ENCODE data around the gene PLEKHB1.

DNA sequence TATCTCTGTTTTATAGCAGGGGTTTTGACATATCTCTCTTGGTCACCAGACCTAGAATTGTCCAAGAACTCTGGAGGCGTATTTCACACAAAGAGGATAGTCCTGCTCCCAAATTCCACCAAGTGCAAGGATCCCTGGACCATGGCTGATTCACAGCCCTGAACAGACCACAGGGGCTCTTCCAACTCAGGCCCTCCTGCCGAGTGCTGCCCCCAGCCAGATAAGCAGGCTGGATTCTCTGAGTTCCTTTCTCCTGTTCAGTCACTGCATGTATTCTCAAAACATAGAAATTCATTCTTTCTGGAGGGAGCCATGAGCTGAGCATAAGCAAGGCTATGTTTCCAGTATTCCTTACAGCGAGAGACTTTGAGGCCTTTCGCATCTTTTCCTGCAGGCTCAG is 13.4 kb upstream of the PLEKHB1 start:
- TF ChIP-seq NFRKB (IDR thresholded peaks at IDR 0.05) (no peak), SP1 (IDR thresholded peaks at IDR 0.05) (no peak), TARDBP (IDR thresholded peaks at IDR 0.05) (no peak), FOXA1 (IDR thresholded peaks at IDR 0.05) (no peak)

Data from HEK293T (cell line).